Glomerular endothelial cell (primary cell): ENCODE data around the gene DOK6. TPM values are rescaled to one million over a fixed set of nuclear protein-coding genes. Genes with fewer than 3 reads are reported as not detected.

Experiments used
- DNase-seq: peaks from one replicate; pipeline ENCODE4 v3.0.0-alpha.2; 2011; ENCODE audit warnings: low read depth, low spot score; ENCODE audit errors: extremely low read depth
- total RNA-seq: library from RNA; depleted of rRNA; stranded (reverse); fragments of >200 nt; gene quantifications from 2 replicates; pipeline ENCODE4 v1.2.3, GENCODE V29; 2015

Gene DOK6
- total RNA-seq, 1 donor from 2014 or later = 1.2 TPM

- DNase-seq = no peak
Measured at GRCh38 chr18:69674966-69675365, 274.3 kb downstream of the DOK6 start.

GRCh38 chr18:69677595-69677994 lies 276.9 kb downstream of the DOK6 start:
- DNase-seq = no peak

- DNase-seq = no peak
Measured at GRCh38 chr18:69680123-69680522, 279.4 kb downstream of the DOK6 start.

- no peak for DNase-seq
Measured at GRCh38 chr18:69683176-69683575, 282.5 kb downstream of the DOK6 start.

GRCh38 chr18:69684789-69685188 lies 284.1 kb downstream of the DOK6 start:
- no peak for DNase-seq

GRCh38 chr18:69686861-69687260 lies 286.2 kb downstream of the DOK6 start:
- DNase-seq = no peak

GRCh38 chr18:69689121-69689759 lies 288.6 kb downstream of the DOK6 start:
- DNase-seq = no peak

GRCh38 chr18:69691008-69691760 lies 290.5 kb downstream of the DOK6 start:
- no peak for DNase-seq

- no peak for DNase-seq
Measured at GRCh38 chr18:69697069-69697468, 296.4 kb downstream of the DOK6 start.

GRCh38 chr18:69697689-69698088 lies 297.0 kb downstream of the DOK6 start:
- no peak for DNase-seq

- no peak for DNase-seq
Measured at GRCh38 chr18:69701305-69701704, 300.6 kb downstream of the DOK6 start.

GRCh38 chr18:69703461-69703860 lies 302.8 kb downstream of the DOK6 start:
- DNase-seq = no peak

- no peak for DNase-seq
Measured at GRCh38 chr18:69705987-69706386, 305.3 kb downstream of the DOK6 start.

GRCh38 chr18:69708844-69709243 lies 308.2 kb downstream of the DOK6 start:
- DNase-seq = no peak

GRCh38 chr18:69715191-69715795 lies 314.6 kb downstream of the DOK6 start:
- DNase-seq = no peak

- no peak for DNase-seq
Measured at GRCh38 chr18:69717586-69717985, 316.9 kb downstream of the DOK6 start.

- DNase-seq = no peak
Measured at GRCh38 chr18:69718912-69719547, 318.3 kb downstream of the DOK6 start.

- no peak for DNase-seq
Measured at GRCh38 chr18:69720422-69720821, 319.7 kb downstream of the DOK6 start.

GRCh38 chr18:69723434-69723833 lies 322.7 kb downstream of the DOK6 start:
- DNase-seq = no peak

GRCh38 chr18:69725009-69725408 lies 324.3 kb downstream of the DOK6 start:
- DNase-seq = no peak

GRCh38 chr18:69725855-69726508 lies 325.3 kb downstream of the DOK6 start:
- DNase-seq = no peak
